Thyroid gland (tissue), 4 donors: ENCODE results near the gene BBS9.

Experiments used
- POLR2A ChIP-seq, 2 donors: fragments of 450-650 bp; IDR thresholded peaks; one replicate each; pipeline ENCODE4 v1.6.1; 2017; ENCODE audit warnings: antibody characterized with exemption in 2 of 2, mild to moderate bottlenecking in 2 of 2, moderate library complexity in 1 of 2
- TF ChIP-seq, protein P1 (sequence below), 6 experiments: fragments of 200-600 bp in 3 of 6; fragments of 450-650 bp in 3 of 6; sonication (generic) in 3 of 6; IDR thresholded peaks; one replicate each; pipeline ENCODE4 v1.5.1; 2016 to 2019; ENCODE audit warnings: antibody characterized with exemption in 6 of 6, mild to moderate bottlenecking in 2 of 6, inconsistent platforms in 1 of 6, moderate library complexity in 1 of 6

DNA sequence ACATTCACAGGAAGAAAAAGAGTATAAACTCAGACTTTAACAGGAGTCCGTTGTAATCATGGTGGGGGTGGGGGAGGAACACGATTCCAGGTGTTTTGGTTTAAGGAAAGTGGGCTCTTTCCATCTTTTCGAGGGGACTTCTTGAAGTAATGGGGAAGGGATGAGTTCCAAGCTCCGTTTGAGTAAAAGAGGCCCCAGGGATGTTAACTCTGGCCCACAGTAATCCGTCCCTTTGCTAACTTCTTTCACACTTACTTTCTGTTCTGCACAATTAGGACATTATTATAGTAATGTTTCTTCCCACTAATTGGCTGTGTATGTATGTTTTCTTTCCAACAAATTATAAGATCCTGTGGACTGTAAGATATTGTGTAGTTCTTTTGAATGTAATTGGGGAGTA is 374.4 kb downstream of the BBS9 start:
- TF ChIP-seq POLR2A (IDR thresholded peaks at IDR 0.05), result no peak
- TF ChIP-seq, protein P1, sequence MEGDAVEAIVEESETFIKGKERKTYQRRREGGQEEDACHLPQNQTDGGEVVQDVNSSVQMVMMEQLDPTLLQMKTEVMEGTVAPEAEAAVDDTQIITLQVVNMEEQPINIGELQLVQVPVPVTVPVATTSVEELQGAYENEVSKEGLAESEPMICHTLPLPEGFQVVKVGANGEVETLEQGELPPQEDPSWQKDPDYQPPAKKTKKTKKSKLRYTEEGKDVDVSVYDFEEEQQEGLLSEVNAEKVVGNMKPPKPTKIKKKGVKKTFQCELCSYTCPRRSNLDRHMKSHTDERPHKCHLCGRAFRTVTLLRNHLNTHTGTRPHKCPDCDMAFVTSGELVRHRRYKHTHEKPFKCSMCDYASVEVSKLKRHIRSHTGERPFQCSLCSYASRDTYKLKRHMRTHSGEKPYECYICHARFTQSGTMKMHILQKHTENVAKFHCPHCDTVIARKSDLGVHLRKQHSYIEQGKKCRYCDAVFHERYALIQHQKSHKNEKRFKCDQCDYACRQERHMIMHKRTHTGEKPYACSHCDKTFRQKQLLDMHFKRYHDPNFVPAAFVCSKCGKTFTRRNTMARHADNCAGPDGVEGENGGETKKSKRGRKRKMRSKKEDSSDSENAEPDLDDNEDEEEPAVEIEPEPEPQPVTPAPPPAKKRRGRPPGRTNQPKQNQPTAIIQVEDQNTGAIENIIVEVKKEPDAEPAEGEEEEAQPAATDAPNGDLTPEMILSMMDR (IDR thresholded peaks at IDR 0.05), result no peak
